Measurements from ENCODE around the gene FGGY.
A peak's percentile ranks its signal among the peaks of the same experiment; 100 is the strongest.
"Not testable (repeated sequence)": the region's sequence is repeated elsewhere in the genome, so short reads cannot be mapped to it uniquely, and the experiment has no call there.

Gene FGGY

DNA sequence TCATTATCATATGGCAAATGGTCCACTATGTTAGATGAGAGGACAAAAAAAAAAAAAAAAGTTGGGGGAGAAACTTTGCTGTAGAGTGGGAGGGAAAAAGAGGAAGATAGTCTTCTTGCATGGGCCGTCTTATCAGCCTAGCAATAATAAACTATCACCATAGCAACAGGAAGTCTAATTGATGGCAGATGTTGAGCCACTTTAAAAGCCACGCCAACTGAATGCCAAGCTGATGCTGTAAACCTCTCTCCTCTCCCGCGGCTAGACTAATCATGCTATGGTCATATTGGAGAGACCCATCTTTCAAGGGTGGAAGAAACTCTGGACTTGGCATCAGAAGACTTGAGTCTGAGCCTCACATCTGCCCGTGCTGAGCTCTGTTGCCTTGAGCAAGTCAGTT lies 395.7 kb downstream of the FGGY start:
- DNase-seq: peak; percentile 8

DNA sequence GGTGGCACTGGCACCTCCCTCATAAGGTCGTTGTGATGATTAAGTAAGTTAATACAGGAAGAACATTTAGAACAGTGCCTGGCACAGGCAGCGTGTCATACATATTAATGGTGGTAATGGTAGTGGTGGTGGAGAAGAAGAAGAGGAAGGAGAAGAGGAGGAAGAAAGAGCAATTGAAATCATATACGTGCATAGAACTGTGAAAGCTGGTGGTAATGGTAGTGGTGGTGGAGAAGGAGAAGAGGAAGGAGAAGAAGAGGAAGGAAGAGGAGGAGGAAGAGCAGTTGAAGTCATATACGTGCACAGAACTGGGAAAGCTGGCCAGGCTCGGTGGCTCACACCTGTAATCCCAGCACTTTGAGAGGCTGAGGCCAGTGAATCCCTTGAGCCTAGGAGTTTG lies 396.5 kb downstream of the FGGY start:
- no peak for DNase-seq

DNA sequence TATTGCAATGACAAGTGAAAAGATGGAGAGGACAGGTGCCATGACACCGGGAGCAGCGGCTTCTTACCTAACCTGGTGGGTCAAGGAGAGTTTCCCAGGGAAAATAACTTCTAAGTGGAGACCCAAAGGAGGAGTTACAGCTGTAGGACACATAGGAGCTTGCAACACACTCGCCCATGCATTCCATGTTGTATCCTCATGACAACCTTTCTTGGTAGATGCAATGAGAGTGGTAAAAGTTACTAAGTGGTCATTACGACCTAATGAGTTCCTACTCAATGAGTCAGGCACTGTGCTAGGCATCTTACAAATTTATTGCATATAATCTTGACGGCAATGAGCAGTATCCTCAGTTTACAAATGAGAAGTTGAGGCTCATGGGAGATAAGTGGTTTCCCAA lies 398.4 kb downstream of the FGGY start:
- DNase-seq: no peak

DNA sequence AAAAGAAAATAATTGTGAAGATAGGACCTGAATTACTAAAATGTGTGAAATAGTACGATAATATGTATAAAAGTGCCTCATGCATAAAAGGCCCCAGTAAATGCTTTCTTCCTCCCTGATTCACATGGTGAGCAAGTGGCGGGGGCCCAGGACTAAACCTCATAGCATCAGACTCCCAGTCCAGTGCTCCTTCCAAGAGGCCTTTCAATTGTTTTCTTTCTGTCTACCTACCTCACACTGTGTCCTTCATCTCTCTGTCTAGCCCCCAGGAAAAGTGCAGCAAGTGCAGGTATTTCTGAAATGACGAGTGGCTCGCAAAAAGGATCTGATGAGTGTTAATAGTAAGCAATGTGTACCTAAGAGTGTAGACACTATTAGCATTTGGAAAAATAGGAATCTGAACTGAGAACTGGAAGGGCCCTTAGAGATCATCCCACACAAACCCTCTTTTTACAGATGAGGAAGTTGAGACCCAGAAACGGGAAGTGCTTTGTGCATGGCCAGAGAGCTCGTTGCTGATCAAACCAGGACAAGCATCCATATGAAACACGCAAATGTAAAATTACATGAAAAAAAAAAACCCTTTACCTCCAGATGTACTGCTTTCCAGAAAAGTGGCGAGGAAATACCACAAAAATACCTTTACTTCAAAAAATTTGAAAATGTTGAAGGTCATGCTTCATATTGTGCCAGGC lies 399.7 kb downstream of the FGGY start:
- DNase-seq: peak; percentile 9

DNA sequence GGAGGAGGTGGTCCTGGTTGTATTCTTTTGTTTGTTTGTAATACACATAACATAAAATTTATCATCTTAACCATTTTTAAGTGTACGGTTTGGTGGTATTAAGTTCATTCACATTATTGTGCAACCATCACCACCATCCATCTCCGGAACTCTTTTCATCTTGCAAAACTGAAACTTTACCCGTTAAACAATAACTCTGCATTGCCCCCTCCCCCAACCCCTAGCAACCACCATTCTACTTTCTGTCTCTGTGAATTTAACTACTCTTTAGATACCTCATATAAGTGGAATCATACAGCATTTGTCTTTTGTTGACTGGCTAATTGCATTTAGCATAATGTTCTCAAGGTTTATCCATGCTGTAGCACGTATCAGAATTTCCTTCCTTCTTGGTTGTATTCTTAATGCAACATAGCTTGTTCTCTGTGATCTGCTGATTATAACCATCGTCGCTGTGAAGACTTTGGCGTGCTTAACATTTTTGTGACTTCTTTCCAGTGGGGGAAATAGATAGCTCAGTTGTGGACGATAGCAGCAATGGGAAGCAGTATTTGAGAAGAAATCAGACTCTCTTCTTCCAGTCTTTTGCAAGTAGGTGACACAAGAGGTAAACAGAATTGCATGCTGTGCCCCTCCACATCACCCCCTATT lies 400.4 kb downstream of the FGGY start:
- DNase-seq: peak; percentile 23

DNA sequence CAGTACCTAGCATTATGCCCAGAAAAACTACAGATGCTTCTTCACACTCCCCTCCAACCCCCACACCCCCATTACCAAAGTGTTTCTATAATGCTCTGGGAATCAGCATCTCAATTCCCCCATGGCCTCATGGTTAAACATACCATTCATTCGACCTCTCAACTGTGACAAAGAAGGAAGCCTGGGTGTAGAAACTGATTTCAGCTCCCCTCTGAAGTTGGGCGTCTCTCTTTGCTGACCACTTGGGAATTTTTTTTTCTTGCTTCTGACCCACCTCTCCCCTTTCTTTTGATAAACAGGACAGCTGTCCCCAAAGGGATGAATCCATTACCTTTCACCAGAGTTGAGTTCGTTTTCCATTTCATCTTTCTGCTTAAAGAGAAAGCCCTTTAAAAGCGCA lies 401.5 kb downstream of the FGGY start:
- no peak for DNase-seq

DNA sequence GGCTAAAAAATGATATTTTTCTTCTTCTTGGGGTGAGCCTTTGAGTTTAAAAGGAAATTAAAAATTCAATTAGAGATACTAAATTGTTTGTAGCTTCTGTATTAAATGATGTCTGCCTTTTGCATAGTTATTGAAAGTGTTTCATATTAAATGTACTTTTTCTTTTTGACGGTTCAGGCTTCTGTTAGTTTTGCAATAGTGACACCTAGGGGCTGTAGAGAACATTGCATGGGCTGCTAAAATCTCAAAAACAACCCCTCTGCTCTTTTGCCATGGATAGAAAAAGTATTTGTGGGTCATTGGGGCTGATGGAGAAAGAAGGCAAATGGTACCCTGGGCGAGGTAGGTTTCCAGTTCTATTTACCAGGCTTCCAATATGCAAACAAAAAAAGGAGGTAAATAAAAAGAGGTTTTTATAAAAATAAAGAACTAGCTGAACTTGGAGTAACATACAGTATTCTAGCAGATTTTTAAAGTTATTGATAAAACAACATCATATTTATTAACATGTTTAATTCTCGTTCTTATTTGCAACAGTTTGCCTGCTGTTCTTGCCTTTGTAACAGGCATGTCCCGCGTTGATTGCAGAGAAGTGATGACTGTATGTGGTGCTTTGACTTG lies 402.4 kb downstream of the FGGY start:
- peak; percentile 66 for DNase-seq

DNA sequence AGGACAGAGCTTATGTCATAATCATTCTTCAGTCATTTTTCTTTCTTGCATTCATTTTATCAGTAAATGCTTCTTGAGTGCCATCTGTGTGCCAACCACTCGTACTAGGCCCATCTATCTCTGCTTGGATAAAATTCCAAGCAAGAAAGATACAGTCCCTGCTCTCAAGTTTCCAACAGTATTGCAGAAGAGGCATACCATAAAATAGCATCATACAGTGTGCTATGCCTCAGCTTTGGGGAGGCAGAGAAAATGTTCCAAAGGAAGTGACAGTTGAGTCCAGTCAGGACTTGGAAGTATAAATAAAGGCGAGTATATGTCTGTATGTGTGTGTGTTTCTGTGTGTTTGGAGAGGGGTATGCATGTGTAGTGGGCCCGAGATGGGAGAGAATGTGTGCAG lies 404.5 kb downstream of the FGGY start:
- no peak for DNase-seq

DNA sequence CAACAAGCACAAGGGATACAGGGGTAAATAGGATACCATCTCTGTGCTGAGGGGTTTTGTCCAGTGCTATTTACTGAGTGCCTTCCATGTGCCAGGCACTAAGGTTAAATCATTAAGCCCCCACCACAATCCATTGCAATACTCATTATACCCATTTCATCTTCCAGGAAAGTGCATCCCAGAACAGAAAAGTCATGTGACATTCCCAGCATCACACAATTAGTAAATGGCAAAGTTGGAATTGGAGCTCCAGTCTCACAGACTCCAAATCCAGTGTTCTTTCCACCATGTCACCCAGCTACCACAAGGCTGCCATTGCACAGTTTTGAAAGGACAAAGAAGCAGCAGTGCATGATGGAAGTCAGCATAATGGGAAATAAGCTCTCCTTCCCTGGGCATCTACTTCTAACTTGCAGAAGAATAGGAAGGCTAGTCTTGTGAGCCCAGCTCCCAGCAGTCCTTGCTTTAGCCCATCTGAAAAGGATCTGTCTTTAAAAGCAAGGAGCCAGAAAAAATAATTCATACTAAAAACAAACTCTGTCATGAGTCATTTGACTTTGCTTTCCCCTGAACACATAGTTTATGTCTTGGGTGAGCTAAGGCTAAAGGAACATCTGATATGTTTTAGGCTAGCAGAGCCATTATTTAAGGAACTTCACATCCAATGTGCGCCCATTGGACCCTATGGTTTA lies 406.5 kb downstream of the FGGY start:
- DNase-seq: no peak

DNA sequence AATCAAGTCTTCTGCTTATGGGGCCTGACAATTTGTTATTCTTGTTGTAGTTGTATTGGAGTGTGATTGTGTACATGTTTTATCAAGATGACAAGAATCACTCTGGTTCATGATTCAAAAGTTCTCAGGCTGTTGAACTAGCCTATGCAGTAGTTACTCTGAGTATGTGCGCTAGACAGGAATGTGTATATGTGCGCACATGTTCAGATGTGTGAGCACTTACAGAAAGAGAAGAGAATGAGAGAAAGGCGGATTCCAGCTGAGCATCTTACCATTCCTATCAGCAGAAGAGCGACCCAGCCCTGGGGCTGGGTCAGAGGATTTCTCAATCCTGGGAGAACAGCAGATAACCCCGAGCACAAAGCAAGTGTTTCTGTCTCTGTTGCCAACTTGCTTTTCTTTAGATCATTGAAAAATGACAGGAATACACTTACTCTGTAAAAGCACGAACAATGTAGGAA lies 407.1 kb downstream of the FGGY start:
- DNase-seq: no peak

DNA sequence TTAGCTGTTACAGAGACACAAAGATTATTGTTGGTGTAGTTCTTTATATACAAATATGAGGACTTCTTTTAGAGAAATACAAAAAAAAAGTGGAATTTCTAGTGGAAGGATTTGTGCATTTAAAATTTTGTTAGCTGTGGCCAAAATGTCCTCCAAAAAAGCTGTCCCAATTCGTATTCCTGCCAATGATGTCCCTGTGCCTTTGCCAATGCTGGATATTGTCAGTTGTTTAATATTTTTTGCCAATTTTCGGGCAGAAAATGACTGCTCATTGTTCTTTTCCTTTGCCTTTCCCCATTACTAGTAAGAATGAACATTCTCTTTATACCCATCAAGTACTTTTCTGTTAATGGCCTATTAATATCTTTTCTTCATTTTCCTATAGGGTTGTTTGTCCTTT lies 407.8 kb downstream of the FGGY start:
- no peak for DNase-seq

DNA sequence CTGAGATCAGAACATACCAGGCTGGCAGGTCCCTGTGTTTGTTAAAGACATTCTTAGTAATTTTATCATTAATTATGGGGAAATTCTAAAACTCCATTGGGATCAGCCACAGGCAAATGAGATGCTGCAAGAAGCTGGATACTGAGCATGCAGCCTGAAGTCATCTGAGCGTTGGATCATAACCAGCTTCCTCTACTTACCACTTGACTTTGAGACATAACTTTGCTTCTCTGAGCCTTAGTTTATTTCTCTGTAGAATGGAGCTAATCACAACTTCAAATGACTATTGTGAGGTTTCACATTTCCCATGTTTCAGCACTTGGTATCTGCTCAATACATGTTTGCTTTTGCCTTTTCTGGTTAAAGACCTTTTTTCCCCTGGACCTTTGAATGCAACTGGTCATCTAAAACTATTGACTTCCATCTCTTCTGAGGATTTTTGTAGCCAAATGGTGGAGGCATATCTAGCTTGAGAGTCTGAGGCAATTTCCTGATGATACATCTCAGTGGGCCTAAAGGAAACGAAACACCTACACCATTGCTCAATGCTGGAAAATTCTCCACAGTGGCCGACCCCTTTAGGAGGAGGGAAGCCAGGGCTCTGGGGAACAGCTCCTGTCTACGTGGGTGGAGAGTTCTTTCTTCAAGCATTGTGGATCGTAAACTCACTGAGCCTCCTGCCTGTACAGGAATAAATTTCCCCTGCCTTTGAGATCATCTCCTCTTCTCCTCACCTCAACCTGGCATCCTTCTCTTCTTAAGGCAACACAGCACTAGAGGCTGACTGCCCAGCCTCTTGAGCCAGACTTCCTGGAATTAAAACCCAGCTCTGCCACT lies 408.8 kb downstream of the FGGY start:
- DNase-seq: no peak

DNA sequence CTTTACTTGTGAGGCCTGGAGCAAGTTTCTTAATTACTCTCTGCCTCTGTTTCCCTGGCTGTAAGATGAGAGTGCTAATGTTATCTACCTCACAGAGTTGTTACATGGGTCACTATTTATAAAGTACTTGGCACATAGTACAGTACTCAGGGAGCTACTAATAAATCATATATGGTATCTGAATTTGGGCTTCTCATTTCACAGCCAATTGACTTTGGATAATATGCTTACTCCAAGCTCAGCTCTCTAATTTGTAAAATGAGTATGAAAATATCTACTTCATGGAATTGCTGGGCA lies 409.4 kb downstream of the FGGY start:
- no peak for DNase-seq

DNA sequence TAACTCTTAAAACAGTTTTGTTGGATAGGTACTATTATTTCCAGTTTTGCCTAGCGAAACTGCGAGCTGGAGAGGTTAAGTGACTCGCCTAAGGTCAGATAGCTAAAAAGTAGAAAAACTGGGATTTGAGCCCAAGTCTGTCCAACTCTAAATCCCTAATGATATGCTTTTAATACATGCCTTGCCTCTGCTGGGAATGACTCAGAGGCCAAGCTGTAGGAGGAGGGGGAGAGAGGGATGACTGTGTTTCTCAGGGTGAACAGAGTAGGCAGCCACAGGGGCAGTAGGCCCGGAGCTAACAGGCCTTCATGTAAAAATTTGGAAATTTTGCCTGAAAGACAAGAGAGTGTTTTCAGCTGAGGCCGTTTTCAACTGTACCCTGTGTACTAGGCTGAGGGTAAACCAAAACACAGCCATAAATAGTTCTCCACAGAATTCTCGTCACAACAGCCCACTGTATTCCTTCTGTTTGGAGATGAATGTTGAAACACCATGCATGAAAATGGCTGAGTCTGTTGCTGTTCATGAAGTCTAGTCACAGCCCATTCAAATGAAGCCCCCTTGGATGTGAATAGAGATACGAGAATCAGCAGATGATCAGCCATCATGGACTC lies 410.4 kb downstream of the FGGY start:
- DNase-seq: no peak

DNA sequence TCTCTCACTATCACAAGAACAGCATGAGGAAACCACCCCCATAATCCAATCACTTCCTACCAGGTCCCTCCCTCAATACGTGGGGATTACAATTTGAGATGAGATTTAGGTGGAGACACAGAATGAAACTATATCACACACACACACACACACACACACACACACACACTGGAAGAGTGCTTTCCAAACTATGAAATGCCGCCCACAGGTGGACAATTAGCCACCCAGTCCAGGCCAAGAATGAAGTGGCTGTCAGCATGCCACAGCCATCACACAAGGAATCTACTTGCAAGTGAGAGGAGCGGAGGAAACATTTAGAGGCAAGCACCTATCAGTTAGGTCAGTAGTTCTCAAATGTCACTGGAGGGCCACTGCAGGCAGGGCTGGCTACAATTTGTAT lies 412.4 kb downstream of the FGGY start:
- DNase-seq: no peak

DNA sequence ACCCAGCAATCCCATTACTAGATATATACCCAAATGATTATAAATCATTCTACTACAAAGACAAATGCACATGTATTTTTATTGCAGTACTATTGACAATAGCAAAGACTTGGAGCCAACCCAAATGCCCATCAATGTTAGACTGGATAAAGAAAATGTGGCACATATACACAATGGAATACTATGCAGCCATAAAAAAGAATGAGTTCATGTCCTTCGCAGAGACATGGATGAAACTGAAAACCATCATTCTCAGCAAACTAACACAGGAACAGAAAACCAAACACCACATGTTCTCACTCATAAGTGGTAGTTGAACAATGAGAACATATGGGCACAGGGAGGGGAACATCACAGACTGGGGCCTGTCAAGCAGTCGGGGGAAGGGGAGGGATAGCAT lies 414.0 kb downstream of the FGGY start:
- not testable (repeated sequence) for DNase-seq

DNA sequence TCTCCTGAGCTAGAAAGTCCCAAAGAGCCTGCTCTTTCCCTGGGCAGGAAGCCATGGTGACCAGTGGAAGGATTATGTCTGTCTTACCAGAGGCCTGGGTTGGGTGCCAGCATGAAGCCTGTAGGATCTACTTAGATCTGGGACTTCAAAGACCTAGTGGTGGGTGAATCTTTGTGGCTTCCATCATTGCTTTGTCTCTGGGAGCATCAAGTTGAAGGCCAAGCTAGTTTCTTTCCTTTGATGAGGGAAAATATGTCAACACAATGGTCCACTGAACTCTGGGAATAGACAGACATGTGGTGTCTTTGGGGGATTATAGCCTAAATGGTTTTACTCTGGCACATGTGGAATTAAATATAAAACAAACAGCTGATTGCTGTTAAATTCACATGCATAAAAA lies 417.3 kb downstream of the FGGY start:
- DNase-seq: no peak

DNA sequence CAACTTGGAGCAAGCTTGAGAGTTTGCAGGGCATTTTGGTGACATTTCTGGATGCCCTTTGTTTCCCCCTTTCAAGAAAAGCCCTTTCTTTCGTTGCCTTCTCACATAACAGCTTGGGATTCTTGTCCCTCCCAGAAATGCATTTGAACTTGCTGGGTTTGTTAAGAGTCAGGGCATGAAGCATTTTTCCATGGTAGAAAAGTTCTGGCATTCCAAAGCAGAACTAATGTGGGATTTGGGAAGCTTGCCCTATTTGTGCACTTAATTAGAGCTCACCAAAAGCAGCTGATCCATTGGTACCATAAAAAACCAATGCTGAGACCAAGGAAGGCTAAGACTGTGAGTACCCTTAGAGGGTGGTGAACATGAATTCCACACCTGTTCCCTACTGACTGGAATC lies 418.1 kb downstream of the FGGY start:
- DNase-seq: no peak

DNA sequence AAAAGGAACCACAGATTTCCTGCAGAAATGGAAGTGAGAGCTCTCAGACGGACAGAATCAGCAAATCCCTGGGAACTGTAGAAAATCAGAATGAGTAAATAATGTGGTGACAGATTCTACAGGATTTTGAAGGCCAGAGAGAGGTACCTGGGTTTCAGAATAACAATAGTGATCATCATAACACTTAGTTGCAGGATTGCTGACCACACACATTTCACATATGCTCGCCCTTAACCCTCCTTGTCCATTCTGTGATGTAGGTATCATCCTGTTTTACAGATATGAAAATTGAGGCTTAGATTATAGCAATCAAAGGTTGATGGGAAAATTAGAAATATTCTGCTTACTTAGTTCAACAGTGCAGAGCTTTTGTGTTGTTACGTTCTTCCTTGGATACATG lies 419.9 kb downstream of the FGGY start:
- no peak for DNase-seq

DNA sequence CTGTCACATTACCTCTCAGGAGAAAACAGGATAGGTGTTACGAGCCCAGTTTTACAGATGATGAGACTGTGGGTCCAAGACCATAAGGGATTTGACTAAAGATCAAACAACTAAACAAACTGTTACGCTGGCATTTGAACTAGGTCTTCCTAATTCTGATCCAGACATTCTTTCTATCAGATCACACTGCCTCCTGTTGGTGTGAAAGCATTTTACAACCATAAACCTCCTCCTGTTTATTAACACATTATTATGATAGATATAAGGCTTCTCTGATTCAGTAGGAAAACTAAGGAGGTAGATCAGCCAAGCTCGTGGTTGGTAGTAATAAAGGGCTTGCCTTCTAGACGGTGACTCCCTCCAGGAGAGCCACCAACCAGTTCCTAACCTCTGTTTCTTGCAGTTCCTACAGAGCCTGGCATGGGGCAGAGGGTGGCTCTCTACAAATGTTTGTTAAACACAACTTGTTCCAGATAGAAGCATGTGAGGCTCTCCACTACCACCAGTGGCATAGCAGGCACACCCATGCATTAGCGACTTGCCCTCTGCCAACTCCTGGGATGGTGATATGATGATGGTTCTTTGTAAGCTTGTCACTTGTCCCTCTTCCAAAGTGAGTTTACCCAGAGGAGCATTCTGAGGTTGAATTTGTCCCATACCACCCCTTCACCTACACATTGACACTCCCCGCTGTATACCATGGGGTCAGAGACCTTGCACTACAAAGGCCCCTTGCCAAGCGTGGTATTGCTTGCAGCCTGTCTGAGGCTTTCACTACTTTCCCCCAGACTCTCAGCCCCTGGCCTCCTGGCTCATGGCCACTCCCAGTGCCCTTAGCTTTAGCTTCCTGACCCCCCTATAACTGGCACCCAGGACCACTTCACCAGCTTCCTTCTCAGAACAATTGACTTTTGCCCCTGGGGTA lies 421.4 kb downstream of the FGGY start:
- no peak for DNase-seq

DNA sequence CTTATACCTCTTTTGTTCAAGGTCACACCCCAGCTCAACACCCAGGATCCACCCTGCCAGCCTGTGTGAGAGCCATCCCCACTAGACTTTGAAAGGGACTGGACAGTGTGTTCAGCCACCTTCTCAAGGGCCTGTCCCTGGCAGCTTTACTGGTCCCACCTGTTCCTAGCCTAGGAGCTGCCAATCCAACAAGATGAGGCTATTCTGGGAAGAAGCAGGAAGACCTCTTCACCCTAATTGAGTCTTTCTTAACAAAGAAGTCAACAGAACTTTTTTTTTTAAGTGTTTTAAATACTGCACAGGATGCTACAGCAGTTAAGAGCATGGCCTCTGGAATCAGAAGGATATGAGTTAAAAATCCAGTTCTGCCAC lies 422.1 kb downstream of the FGGY start:
- DNase-seq: no peak

Data from CD4-positive, alpha-beta T cell treated with Interleukin-17A for 1 hour (primary cell).